ENCODE data around the gene ZKSCAN1. TPM values are rescaled to one million over a fixed set of nuclear protein-coding genes. Genes with fewer than 3 reads are reported as not detected.
"Not testable (repeated sequence)": the region's sequence is repeated elsewhere in the genome, so short reads cannot be mapped to it uniquely, and the experiment has no call there.

Gene ZKSCAN1
- total and polyA plus RNA-seq, 2 experiments from 2014 or later = 22.3 to 33.7 TPM

GRCh38 chr7:100010901-100011300 lies 4.5 kb upstream of the ZKSCAN1 start:
- DNase-seq (ENCODE audit: low read depth in 1 of 2, low spot score in 1 of 2) = no peak
- H3K36me3 ChIP-seq = no peaks in the 10 kb centered on the region
- no peak overlapping the region for H3K4me3 ChIP-seq
- H3K4me1 ChIP-seq (ENCODE audit: low read depth) = no peaks in the 10 kb centered on the region
- H3K27me3 ChIP-seq = peaks cover 4% of the 10 kb centered on the region
- TF ChIP-seq CTCF (IDR thresholded peaks at IDR 0.05; ENCODE audit: low read depth, low read length) = no peak
- H3K27ac ChIP-seq = no peak overlapping the region
- no peaks in the 10 kb centered on the region for H3K9me3 ChIP-seq (ENCODE audit: low read depth)

- H3K4me1 ChIP-seq (ENCODE audit: low read depth) = peaks cover under 1% of the 10 kb centered on the region
- no peak for DNase-seq (ENCODE audit: low read depth in 1 of 2, low spot score in 1 of 2)
- no peak for TF ChIP-seq CTCF (IDR thresholded peaks at IDR 0.05; ENCODE audit: low read depth, low read length)
- H3K9me3 ChIP-seq (ENCODE audit: low read depth) = no peaks in the 10 kb centered on the region
- no peaks in the 10 kb centered on the region for H3K36me3 ChIP-seq
- H3K27ac ChIP-seq = no peak overlapping the region
- H3K27me3 ChIP-seq = peaks cover 4% of the 10 kb centered on the region
- H3K4me3 ChIP-seq = no peak overlapping the region
Observed at GRCh38 chr7:100011516-100011915, 3.9 kb upstream of the ZKSCAN1 start.

- not testable (repeated sequence) for H3K4me1 ChIP-seq (ENCODE audit: low read depth); H3K36me3 ChIP-seq; H3K27ac ChIP-seq; H3K4me3 ChIP-seq; H3K27me3 ChIP-seq; H3K9me3 ChIP-seq (ENCODE audit: low read depth)
- DNase-seq (ENCODE audit: low read depth in 1 of 2, low spot score in 1 of 2) = peak in 1 of 2 donors; percentile 20
Observed at GRCh38 chr7:100012385-100013327, 2.7 kb upstream of the ZKSCAN1 start.

GRCh38 chr7:100013328-100013676 lies 2.1 kb upstream of the ZKSCAN1 start:
- Histone ChIP-seq H3K36me3 (no peaks in the 10 kb centered on the region), H3K9me3 (ENCODE audit: low read depth) (no peaks in the 10 kb centered on the region), H3K4me3 (no peak overlapping the region), H3K4me1 (ENCODE audit: low read depth) (peaks cover 3% of the 10 kb centered on the region), H3K27ac (no peak overlapping the region), H3K27me3 (peaks cover 4% of the 10 kb centered on the region)
- no peak for TF ChIP-seq CTCF (IDR thresholded peaks at IDR 0.05; ENCODE audit: low read depth, low read length)
- no peak for DNase-seq (ENCODE audit: low read depth in 1 of 2, low spot score in 1 of 2)

- TF ChIP-seq CTCF (IDR thresholded peaks at IDR 0.05; ENCODE audit: low read depth, low read length) = no peak
- Histone ChIP-seq H3K27me3 (peaks cover 2% of the 10 kb centered on the region), H3K4me3 (peak overlapping the region; percentile 95), H3K27ac (peak overlapping the region; percentile 99), H3K4me1 (ENCODE audit: low read depth) (peaks cover 3% of the 10 kb centered on the region), H3K9me3 (ENCODE audit: low read depth) (no peaks in the 10 kb centered on the region), H3K36me3 (no peaks in the 10 kb centered on the region)
- DNase-seq (ENCODE audit: low read depth in 1 of 2, low spot score in 1 of 2) = peak in 1 of 2 donors; percentile 19
Observed at GRCh38 chr7:100016215-100016901, 962 bp downstream of the ZKSCAN1 start.

GRCh38 chr7:100017300-100017699 lies 1.9 kb downstream of the ZKSCAN1 start:
- no peak for DNase-seq (ENCODE audit: low read depth in 1 of 2, low spot score in 1 of 2)
- TF ChIP-seq CTCF (IDR thresholded peaks at IDR 0.05; ENCODE audit: low read depth, low read length) = no peak
- no peaks in the 10 kb centered on the region for H3K27me3 ChIP-seq
- peaks cover 3% of the 10 kb centered on the region for H3K4me1 ChIP-seq (ENCODE audit: low read depth)
- no peaks in the 10 kb centered on the region for H3K9me3 ChIP-seq (ENCODE audit: low read depth)
- no peak overlapping the region for H3K4me3 ChIP-seq
- no peak overlapping the region for H3K27ac ChIP-seq
- H3K36me3 ChIP-seq = no peaks in the 10 kb centered on the region

All from cardiac muscle cell (in vitro differentiated cells and primary cell).